Measurements from ENCODE around the gene TMEM130.

TMEM130 gene

DNA sequence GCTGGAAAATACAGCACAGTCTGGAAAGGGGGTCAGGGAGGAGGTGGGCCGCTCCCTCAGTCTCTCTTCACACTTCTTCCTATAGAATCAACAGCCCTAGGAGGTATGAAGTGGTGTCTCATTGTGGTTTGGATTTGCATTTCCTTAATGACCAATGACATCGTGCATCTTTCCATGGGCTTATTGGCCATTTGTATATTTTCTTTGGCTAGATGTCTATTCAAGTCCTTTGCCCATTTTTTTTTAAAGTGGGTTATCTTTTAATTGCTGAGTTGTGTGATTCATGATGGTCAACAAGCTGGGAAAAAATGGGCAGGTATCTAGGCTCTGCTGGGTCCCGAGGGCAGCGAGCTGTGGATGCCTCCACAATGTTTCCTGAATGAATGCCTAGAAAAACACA lies 29.1 kb downstream of the TMEM130 start:
- no peak for DNase-seq

DNA sequence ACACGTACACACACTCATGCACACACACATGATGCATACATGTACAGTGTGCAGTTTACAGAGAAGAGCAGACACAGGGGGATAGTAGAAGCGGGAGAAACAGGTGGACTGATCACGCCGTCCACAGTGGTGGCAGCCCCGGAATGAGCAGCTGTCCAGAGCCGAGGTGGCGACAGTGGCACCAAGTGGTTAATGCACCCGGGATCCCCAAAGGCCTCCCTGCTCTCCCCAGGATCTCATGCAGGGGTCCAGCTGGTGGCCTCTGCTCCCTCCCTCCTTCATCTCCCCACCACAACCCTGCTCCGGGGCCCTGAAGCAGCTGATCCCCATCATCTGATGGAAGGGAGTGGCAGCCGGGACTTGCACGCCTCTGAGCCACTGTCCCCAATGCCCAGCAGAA lies 29.7 kb downstream of the TMEM130 start:
- DNase-seq: no peak

DNA sequence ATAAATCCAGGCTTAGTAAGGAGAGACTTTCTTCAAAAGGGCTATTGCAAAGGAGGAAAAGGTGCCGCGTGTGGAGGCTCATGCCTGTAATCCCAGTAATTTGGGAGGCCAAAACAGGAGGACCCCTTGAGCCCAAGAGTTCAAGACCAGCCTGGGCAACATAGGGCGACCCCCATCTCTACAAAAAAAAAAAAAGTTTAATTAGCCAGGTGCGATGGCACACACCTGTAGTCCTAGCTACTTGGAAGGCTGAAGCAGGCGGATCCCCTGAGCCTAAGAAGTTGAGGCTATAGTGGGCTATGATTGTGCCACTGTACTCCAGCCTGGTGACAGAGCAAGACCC lies 32.2 kb downstream of the TMEM130 start:
- DNase-seq: no peak

DNA sequence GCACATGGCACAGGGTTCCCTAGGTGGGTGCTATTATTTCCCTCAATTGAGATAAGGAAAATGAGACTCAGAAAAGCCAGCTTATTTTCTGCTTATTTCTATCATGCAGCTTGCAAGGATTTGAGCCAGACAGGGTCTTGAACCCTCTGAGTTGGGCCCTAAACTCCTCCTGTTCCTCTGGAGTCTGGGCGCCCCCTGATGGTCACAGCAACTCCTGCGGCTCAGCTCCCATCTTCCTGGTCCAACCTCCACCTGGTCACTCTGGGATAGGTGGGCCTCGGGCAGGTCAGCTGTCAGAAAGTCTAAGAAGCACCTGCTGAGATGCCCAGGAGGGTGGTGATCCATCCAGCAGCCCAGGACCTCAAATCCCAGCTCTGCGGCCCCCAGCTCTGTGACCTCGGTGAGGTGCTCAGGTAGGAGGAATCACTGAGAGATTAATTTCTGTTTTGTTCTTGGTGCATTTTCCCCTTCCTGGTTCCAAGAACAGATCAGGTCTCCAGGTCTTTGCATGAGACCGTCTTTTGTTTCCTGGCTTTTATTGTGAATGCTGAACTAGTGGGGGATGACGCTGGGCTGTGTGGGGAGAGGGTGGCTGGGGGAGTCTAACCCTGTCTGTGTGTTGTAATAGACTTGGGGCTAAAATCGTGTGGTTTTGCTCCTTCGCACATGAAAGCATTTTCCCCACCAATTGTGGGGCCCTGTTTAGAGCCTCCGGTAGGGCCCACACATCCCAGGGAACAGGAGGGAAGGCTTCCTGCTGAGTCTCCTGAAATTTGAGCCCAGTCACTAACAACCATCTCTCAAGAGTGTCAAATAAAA lies 32.8 kb downstream of the TMEM130 start:
- DNase-seq: peak; percentile 51

DNA sequence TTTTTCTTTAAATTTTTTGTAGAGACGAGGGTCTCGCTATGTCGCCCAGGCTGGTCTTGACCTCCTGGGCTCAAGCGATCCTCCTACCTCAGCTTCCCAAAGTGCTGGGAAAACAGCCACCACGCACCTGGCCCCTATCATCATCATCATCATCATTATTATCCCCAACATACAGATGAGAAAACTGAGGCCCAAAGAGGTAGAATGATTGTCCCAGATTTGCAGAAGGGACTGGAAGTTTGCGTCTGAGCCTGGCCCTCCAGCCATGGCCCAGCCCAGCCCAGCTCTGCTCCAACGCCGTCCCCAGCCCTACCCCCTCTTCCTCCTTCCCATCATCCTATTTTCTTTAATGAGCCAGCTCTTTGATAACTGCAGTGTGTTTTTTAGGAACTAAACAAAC lies 34.9 kb downstream of the TMEM130 start:
- DNase-seq: no peak

DNA sequence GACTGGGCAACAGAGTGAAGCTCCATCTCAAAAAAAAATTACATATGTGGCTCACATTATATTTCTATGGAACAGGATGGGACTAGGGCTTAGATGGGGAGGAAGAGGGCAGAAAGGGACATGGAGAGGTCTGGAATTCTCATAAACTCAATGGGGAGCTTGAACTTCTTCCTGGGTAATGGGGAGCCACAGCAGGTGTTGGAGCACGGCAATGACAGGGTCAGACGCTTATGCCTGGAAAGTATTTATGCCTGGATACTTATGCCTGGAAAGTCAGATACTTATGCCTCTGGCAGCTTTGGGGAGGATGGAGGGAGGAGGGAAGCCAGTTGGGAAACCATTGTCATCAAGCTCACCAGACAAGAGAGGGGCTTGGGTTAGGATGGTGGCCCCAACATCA lies 36.8 kb downstream of the TMEM130 start:
- no peak for DNase-seq

DNA sequence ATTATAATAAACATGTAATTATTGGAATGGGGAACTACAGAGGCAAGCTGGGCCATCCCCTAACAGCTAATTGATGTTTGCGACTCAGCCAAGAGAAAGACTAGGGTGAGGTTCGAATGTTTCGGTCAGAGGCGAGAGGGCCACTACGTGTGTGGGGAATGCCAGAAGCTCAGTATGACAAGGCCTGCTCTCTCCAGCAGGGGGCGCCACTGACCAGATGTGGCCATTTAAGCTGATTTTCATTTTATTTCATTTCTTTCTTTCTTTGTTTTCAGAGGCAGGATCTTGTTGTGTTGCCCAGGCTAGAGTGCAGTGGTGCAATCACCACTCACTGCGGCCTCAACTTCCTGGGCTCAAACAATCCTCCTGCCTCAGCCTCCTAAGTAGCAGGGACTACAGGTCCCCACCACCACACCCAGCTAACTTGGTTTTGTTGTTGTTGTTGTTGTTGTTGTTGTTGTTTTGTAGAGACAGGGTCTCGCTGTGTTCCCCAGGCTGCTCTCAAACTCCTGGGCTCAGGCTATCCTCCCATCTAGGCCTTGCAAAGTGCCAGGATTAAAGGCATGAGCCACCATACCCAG lies 38.1 kb downstream of the TMEM130 start:
- peak; percentile 62 for DNase-seq

DNA sequence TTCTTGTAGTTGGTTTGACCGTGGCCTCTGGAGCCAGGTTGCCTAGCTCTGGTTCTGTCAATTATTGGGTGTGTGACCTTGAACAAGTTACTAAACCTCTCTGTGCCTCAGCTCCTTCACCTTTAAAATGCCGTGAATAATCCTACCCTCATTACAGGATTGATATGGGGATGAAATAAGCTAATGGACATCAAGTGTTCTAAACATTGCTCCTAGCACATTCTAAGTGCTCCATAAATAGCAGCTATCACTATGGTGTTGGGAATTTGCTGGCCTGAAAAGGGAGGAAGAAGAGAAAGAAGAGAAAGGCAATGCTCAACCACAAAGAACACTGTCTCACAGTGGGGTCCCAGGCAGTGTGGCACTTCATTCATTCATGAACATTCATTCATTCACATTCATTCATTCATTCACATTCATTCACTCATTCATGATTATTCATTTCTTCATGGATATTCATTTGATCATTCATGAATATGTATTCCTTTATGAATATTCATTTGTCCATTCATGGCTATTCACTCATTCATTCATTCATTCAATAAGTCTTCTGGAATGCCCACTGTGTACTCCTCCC lies 38.8 kb downstream of the TMEM130 start:
- DNase-seq: no peak

DNA sequence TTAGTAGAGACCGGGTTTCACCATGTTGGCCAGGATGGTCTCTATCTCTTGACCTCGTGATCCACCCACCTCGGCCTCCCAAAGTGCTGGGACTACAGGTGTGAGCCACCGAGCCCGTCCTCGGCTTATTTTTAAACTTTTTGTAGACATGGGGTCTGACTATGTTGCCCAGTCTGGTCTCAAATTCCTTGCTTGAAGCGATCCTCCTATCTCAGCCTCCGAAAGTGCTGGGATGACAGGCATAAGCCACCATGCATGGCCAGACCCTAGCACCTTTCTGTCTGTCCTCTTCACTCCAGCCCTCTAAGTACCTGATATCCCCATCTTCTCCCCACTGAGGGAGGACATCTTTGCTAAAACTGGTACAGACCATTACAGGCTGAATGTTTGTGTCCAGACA lies 41.4 kb downstream of the TMEM130 start:
- DNase-seq: no peak

DNA sequence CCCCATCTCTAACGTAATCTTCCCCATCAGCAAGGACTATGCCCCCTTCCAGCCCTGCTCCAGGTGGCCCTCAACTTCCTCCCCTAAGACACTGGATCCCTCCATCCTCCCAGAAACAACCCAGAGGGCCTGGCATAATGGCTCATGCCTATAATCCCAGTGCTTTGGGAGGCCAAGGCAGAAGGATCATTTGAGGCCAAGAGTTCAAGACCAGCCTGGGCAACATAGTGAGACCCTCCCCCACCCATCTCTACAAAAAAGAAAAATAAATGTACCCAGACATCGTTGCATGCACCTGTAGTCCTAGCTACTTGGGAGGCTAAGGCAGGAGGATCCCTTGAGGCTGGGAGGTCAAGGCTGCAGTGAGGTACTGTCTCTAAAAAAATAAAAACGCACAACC lies 42.6 kb downstream of the TMEM130 start:
- DNase-seq: no peak

DNA sequence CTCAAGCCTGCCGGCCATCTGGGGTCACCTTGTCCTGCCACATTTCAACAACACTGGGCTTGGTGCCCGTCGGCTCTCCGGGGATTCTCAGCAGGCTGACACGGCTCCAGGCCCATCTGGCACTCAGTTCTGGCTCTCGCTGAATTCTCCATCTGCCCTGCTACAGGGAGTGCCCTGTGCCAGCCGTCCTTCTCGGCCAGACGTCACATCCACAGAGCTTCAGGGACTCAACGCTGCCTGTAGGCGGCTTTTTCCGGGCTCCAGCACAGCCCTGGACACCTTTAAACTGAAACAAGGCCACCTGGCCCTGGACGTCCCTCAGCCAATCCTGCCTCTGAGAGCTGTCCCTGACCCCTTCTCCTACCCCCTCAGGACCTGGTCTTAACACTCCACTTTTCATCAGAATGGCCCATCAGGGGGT lies 43.0 kb downstream of the TMEM130 start:
- no peak for DNase-seq

DNA sequence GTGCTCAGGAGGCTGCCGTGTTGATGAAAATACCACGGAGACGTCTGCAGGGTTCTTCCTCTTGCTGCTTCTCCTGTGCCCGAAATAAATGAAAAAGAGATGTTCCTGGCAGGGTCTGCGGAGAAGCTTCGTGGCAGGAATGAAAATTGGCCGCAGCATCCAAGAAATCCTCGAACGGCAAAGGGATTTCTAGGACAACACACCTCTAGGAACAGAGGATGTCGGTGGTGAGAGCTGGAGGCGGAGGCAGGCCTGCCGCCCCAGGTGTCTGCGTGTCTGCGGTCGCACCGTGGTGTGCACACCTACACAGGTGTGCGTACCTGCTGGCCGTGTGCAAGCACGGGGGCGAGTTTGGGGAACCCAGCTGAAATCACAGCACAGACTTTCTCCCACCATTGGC lies 43.4 kb downstream of the TMEM130 start:
- DNase-seq: no peak

DNA sequence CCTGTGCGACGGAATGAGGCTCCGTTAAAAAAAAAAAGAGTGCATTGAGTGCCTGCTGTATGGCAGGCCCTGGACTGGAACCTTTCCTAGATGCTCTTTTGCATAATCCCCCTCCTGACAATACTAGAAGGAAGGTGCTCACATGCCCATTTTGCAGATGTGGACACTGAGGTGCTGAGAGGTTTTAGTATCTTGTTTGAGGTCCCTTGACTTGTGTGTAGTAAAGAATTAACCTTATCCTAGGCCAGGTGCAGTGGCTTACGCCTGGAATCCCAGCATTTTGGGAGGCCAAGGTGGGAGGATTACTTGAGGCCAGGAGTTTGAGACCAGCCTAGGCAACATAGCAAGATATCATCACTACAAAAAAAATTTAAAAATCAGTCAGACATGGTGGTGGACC lies 46.6 kb downstream of the TMEM130 start:
- no peak for DNase-seq

DNA sequence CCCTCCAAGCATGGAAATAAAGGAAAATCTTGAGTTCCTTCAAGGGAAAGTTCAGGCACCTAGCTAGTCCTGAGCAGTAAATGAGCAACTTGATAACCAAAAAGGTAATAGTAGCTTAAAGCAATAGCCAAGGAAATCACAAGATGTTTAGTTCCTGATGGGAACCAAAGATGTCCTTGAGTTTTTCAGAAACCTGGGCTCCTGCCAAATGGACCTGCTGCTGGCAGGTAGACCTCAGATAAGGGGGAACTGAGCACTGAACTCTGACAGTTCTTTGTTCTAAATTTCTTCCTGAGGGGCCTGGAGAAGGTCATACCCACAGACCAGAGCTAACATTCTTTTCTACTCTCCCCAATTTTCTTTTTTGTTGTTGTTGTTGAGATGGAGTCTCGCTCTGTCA lies 48.5 kb downstream of the TMEM130 start:
- no peak for DNase-seq

DNA sequence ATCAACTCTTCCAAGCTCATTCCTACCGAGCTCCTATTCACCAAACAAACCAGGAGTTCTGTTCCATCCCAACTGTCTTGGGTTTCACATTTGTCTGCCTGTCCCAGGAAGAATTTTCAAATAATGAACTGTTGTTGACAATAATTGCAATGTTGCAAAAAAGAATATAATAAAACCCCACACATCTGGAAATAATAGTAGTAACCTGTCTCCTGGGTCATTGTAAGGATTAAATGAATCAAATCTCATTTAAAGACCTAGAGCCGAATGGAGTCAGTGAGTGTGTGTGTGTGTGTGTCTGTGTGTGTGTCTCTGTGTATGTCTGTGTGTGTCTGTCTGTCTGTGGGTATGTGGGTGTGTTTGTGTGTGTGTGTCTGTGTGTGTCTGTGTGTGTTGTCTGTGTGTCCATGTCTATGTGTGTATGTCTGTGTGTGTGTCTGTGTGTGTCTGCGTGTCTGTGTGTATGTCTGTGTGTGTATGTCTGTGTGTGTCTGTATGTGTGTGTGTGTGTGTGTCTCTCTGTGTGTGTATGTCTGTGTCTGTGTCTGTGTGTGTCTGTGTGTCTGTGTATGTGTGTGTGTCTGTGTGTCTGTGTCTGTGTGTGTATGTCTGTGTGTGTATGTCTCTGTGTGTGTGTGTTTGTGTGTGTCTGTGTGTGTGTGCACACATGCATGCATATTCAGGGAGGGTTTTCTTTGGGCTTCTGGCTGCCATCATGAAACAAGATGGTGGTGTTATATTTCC lies 52.7 kb downstream of the TMEM130 start:
- DNase-seq: no peak

DNA sequence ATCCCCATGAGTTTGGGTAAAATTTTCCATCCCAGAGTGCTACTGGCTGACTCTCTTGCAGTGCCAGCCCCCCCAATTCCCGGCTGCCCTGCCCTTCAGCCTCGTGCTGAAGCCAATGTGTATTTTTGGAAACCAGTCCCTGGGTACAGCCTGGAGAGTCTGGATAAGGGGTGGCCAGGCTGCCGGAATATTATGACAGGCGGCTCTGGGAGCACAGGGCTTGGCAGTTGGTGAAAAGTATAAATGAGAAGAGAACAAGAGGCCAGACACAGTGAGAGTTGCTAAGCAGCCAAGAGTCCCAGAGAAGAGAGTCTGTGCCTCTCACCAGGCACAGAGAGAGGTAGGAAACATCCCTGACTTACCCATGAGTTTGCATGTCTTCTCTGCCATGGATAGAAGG lies 53.6 kb downstream of the TMEM130 start:
- no peak for DNase-seq

DNA sequence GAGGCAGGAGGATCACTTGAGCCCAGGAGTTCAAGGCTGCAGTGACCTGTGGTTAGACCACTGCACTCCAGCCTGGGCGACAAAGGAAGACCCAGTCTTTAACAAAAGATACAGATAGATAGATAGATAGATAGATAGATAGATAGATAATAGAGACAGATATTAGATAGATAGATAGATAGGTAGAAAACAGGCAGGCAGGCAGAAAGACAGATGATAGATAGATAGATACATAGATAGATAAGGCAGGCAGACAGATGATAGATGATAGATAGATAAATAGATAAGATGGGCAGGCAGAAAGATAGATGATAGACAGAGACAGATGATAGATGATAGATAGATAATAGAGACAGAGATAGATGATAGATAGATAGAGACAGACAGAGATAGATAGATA lies 54.5 kb downstream of the TMEM130 start:
- DNase-seq: no peak

DNA sequence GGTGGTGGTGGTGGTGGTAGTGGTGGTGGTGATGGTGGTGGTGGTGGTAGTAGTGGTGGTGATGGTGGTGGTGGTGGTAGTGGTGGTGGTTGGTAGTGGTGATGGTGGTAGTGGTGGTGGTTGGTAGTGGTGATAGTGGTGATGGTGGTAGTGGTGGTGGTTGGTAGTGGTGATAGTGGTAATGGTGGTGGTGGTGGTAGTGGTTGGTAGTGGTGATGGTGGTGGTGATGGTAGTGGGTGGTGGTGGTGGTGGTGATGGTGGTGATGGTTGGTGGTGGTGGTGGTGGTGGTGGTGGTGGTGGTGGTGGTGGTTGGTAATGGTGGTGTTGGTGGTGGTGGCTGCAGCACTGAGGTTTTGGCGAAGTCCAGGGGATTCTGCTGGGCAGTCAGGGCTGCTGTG lies 58.5 kb downstream of the TMEM130 start:
- no peak for DNase-seq

DNA sequence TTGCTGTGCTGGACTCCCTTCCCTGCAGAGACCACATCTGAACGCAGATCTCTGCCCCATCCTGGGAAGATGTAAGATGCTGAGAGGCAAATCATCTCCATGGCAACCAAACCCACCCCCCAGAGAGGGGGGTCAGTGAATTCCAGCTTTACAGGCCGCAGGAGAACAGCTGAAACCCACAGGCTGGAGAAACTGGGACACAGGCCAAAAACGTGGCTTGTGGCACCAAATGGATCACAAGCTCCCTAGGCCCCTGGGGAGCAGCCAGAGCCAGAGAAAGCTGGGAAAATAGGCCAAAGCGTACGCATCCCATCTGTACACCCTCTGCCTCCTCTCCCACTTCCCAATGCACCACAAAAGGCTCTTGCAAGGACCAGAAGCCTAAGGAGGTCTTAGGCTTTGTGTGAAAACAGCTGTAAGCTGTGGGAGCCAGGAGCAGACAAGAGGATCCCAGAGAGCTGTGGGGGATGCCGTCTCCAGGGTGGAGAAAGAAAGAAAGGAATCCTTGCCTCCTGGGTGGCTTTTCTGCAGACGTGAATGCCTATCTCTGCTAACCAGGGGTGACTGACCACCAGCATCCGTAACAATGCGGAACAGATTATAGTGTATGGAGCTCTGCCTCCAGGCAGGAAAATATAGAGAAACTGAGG lies 59.5 kb downstream of the TMEM130 start:
- no peak for DNase-seq

DNA sequence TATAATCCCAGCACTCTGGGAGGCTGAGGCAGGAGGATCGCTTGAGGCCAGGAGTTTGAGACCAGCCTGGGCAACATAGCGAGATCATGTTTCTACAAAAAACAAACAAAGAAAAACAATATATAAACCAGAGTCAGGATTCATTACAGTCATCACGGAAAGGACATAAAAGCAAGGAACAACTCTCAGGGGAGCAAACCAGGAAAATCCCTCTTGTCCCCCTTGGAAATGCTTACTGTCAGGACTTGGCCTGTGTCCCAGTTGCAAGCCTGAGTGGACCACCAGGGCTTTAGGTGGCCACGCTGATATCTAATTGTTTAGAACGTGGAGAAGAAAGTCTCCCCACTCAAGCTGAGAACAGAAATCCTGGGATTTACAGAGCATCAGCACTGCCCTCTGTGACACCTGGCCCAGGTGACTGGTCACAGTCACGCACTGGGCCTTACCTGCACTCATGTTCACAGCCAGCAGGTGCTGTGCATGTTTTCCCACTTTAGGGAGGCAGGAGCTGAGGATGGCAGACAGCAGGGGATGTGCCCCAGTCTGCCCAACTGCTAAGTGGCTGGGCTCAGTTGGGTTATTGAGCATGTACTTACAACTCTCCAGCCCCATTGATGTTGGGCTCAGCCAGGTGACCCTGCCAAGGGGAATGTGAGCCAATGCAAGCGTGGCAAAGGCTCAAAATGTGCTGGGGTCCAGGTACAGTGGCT lies 60.9 kb downstream of the TMEM130 start:
- DNase-seq: no peak

DNA sequence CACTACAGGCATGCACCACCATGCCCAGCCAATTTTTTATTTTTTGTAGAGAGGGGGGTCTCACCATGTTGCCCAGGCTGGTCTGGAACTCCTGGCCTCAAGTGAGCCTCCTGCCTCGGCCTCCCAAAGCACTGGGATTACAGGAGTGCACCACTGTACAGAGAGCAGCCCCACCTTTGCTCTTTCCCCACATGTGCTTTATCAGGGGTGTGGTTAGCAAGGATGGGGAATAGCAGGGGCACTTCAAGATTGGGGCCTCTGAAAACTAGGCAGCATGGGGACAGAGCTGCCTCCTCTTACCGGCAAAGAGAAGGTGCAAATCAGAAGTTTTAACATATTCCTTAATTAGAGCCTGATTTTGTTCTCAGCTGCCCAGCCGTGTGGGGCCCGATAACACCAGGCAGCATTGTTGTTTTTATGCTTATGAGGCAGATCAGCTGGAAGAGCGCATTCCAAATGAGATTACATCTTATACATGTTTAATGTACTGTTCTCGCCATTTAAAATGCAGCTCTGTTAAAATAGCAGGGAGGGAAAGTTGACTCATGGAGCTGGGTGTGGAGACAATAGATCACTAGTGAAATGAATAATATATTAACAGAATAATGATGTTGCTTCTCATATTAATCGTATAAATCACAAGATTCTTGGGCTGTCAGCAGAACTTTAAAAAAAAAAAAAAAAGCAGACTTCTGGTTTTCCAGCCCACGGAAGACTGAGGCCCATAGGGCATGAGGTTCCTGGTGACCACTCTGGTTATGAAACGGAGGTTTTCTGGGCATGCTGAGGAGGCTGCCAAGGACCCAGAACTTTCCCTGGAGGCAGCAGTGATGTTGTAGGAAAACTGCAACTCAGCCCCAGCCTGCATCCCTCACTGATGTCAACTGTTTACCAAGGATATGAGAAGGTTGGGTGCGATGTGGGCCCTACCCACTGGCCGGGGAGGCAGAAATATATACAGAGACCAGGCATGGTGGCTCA lies 62.5 kb downstream of the TMEM130 start:
- no peak for DNase-seq
